HT1080 (cell line): ENCODE measurements around the gene FAF1. TPM values are rescaled to one million over a fixed set of nuclear protein-coding genes. Genes with fewer than 3 reads are reported as not detected.
"Not testable (repeated sequence)": the region's sequence is repeated elsewhere in the genome, so short reads cannot be mapped to it uniquely, and the experiment has no call there.

Source experiments
- DNase-seq: peaks from one replicate; pipeline ENCODE4 v3.0.0-alpha.2; 2015; ENCODE audit warnings: low read depth
- total RNA-seq: library from RNA; depleted of rRNA; stranded (reverse); fragments of >200 nt; shearing (Covaris generic); gene quantifications from 2 replicates; pipeline ENCODE4 v1.2.3, GENCODE V29; 2014

FAF1 gene
- total RNA-seq, 1 experiment from 2014 or later: 61.0 TPM

DNA sequence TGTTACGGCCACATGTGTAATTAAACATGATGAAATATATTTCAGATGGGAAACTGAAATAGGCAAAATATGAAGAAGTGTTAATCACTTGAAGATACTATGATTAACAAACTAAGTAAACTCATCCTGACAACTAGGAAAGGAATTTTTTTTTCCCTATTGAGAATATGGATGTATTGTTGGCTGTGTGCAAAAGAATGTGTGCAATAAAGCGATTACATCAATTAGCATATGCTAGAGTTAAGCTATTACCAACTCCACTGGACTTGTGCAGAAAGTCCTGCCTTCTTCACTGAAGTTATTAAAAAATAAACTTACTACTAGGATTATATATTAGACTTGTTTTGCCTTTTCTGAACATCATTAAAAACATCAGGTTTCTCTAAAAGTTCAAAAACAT lies 393.7 kb downstream of the FAF1 start:
- no peak for DNase-seq

DNA sequence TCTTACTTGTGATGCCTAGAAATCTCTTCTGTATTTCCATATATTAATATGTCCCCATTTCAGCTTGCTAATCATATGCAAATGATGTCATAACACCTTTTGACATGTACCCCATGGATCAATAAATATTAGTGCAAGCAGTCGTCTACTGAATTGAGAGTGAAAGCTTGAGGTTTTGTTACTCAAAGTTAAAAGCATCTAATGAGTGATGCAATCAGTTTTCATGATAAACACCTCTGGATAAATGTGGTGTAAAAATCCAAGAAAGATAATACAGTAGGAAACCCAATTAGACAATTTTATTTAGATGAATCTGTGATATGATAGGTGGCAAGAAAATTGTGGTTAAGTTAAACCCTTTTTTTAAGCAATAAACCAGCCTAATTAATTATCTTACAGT lies 395.6 kb downstream of the FAF1 start:
- no peak for DNase-seq

DNA sequence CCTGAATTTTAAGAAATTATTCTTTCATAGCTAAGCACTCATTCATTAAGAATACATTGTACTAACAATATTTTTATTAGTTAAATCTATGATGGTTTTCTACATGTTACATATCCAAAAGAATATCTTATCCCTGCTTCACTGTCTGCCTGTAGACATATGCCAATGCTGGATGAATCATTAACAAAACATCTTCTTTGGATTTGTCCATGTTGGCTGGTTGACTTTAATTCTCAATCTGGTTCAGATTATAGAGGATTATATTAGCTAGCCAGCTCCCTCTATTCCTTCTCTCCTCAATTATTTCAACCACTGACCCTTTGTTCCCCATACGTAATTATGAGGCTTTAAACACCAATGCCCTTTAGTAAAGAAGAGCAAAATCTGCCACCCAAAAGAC lies 398.0 kb downstream of the FAF1 start:
- no peak for DNase-seq

DNA sequence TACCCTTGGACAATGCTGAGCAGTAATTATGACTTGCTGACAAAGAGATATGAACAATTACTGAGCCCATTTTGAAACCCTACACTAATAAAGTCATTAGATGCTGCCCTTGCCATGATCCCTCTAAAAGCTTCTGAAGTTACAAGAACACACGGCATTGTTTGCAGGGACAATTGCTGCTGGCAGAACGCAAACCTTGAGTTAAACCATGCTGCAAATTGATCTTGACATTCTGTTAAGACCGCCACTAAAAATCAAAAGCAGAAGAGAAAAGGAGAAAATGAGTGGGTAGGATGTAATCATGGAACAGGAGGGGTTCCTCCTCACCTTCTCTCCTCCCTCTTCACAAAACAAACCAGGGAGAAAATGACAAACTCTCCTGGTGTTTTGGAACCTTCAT lies 400.6 kb downstream of the FAF1 start:
- no peak for DNase-seq

DNA sequence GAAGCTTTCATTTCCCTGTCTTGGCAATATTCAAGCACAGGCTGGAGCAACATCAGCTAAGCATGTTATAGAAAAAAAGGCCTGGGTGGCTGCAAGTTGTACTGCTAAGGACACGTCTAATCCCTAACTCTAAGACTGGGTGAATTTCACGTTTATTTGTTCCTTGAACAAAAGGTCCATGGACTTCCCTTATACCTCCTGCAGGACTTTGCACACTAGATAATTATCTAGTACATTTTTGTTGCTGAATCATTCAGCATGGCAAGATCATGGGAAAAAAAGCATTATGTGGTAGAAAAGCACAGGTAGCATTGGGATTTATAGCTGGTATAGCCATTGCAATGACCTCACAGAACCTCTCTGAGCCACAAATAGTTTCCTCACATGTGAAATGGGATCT lies 406.1 kb downstream of the FAF1 start:
- DNase-seq: no peak

DNA sequence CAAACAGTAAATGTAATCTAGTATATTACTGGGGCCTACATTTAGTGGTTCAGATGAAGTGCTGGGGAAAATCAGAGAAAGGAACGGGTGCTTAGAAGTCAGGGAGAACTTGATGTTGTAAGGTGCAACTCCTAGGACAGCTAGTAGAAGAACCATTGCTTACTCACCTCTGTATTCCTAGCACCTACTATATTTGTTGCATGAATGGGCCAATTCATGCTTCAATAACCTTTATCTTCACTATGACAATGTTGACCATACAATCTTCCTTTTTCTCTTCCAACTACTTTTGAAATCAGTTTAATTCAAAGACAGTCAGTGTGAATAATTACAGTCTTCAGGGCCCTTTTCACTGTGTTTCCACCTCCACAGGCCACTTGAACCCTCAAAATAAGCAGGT lies 411.8 kb downstream of the FAF1 start:
- DNase-seq: no peak

DNA sequence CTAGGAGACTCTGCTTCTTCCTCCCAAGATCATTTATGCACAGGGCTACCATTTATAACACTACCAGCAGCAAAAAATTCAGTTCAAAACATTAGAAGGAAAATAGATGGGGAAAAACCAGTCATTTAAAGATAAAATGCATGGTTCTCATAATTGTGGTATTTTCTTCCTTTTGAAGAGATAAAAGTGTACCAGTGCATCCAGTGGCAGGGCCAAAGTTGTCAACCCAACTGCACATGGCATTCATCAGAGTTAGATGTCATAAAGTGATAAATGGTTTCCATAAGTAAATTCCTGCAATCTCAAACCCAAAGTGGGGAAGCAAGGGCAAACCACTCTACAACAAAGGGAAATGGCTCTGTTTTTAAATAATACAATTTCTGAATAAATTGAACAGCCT lies 417.7 kb downstream of the FAF1 start:
- no peak for DNase-seq

DNA sequence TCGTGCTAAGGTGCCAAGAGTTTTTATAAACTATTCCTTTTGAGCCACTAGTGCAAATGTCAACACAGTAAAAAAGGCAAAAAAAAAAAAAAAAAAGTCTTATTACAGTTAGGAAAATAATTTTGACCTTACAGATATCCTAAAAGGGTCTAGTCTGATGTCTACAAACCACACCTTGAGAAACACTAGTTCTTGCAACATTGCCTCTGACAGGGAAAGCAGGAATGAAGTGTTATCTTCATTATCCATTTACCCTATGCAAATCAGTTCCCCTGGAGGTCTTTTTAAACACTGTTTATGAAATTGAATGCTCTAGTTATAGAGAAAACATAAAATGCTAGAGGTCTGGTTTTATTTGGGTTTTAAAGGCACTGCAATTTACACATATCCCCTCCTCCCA lies 421.6 kb downstream of the FAF1 start:
- DNase-seq: no peak

DNA sequence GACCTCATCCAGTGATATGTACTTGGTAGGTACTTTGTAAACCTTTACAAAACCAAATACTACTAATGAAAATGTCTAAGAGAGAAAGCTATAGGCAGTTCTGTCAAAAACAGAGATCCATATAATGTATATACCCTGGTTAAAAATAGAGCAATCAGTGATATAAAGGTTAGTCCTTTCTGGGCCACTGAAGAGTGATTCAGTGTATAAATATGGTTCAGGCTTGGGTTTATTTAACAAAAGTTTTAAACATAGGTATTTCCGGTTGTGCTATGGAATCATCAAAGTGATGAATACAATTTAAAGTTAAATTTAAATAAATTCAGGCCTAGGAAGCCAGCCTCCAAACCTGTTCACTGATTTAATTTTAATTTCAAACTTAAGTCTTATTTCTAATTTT lies 428.5 kb downstream of the FAF1 start:
- DNase-seq: peak; percentile 11

DNA sequence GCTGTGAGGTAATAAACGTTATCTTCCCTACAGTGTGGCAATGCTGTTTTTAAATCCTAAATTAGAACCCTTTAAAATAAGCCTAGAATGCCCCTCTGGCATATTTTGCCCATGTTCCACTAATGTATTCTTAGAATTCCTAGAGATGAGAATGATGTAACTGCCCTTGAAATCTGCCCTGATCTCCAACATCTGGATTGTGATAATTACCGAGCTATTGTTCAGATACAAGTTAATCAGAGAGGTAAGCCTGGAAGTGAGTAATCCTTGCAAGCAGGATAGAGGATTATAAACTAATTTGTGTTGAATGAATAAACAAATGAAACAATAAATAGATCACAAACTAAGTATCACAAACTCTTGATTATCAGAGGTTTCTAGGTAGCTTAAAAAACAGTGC lies 429.0 kb downstream of the FAF1 start:
- no peak for DNase-seq

DNA sequence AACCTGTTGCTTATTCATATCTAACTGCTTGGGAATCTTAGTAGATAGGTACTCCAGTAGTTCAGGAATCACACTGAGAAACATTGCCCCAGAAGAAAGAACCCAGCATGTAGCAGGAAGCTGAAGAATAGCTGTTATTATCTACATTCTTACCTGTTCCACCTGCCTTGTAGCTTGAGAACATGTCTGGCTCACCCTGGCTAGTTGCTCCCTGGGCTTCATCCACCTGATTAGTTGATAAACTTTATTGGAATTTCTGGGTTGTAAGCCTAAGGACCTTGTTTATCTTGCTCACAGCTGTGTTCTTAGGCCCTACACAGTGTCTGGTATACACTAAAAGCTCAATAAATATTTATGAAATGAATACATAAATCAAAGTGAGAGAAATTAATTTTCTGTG lies 430.6 kb downstream of the FAF1 start:
- no peak for DNase-seq

DNA sequence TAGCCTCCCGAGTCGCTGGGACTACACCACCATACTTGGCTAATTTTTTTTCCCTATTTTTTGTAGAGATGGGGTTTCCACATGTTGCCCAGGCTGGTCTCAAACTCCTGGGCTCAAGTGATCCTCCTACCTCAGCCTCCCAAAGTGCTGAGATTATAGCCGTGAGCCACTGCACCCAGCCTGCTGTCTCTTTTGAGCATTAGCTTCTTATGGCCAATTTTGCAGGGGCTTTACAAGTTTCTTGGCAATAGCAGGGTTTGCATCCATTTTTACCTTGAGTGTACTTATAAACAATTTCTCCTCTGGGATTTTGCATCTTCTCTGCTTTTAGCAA lies 432.1 kb downstream of the FAF1 start:
- DNase-seq: not testable (repeated sequence)

DNA sequence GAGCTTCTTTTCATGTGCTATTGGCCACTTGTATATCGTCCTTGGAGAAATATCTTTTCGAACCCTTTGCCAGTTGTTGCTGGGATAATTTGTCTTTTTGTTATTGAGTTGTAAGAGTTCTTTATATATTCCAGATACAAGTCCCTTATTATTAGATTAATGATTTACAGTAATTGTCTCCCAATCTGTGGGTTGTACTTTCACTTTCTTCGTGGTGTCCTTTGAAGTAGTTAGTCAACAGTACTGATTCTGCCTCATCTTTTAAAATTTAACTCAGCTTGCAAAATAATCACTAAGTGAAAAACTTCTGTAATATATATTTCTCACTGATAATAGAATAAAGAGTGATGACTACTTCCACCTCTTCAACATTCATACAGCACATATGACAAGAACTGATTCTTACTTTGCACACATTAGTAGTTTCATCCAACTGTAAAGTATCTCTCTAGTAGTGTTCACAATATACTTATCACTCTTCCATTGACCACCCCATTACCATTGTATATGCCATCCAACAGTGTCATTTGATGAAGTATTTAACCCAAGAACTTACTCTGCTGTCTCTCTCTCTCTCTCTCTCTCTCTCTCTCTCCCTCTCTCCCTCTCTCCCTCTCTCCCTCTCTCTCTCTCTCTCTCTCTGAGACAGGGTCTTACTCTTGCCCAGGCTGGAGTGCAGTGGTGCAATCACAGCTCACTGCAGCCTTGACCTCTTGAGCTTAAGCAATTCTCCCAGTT lies 432.6 kb downstream of the FAF1 start:
- DNase-seq: no peak

DNA sequence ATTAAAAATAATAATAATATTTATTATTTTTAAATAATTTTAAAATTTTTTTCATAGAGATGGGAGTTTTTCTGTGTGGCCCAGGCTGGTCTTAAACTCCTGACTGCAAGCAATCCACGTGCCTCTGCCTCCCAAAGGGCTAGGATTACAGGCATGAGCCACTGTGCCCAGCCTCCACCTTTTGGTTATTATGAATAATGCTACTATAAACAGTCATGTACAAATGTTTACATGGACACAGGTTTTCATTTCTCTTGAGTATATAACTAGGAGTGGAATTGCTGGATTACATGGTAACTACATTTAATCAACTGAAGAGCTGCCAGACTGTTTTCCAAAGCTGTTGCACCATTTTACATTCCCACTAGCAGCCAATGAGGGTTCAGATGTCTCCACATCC lies 433.6 kb downstream of the FAF1 start:
- DNase-seq: no peak

DNA sequence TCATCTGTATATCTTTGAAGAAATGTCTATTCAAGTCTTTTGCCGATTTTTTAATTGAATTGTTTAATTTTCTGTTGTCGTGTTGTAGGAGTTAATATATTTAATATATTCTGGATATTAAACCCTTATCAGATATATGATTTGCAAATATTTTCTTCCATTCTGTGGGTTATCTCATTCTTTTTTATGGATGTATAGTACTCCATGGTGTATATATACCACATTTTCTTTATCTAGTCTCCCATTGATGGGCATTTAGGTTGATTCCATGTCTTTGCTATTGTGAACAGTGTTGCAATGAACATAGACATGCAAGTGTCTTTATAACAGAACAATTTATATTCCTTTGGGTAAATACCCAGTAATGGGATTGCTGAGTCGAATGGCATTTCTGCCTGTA lies 436.5 kb downstream of the FAF1 start:
- no peak for DNase-seq

DNA sequence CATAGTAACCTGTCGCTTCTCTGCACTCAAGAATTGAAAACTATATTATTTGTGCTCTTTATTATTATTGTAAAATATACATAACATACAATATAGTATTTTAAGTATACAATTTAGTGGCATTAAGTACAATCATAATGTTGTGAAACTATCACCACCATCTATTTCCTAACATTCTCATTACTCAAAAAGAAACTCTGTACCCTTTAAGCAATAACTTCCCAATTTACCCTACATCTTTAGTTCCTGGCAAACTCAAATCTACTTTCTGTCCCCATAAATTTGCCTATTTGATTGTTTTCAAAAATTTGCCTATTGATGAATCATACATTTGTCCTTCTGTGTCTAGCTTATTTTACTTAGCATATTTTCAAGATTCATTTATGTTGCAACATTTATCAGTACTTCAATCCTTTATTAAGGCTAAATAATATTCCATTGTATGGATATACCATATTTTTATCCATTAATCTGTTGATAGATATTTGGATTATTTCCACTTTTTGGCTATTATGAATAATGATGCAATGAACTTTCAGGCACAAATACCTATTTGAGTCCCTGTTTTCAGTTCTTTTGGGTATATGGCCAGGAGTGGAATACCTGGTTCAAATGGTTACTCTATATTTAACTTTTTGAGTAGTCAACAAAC lies 437.2 kb downstream of the FAF1 start:
- no peak for DNase-seq

DNA sequence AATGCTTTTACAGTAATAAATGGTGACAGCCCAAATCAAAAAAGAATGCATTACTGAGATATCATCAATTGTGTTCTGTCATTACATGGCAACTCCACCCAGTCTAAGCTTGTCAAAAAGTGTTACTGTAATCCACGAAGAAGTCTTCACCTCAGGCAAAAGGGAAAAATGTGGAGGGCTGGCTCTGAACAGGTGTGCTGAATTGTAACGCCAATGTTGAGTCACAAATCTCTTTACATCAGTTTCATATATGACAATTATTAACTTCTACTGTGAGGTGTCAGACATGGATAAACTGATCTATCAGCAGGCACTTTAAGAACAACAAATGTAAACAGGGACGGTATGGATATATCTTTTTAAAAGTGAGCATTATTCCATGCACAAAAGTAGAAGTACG lies 438.4 kb downstream of the FAF1 start:
- no peak for DNase-seq

DNA sequence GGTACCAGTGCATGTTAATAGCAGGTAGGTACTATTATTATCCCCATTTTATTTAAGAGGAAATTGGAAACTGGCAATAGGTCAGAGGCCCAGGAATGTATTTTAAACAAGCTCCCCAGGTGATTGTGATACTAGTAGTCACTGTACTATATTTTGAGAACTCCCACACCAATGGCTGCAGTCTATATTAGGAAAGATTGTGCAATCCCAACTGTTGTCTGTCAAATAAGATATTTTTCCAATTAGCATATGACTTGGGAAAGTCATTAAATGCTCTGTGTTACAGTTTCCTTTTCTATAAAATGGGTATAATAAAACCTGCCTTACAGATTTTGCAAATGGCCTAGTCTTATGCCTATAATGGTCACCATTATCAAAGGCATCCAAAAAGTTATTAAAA lies 442.6 kb downstream of the FAF1 start:
- DNase-seq: no peak

DNA sequence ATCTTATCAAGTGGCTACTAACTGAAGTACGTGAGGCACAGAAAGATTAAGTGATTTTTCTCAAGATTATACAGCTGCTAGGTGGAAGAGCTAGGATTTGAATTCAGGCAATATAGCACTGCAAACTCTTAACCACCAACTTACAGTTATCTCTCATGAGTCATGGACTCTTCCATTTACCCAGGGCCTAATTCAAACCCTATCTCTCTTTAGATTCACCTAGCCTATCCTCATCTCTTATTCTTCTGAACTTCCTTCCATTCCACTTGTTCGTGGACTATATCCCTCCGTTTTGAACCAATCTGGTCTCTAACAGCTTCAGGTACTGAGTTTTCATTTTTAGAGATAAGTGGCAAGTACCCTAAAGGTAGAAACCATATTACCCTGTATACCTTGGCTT lies 444.0 kb downstream of the FAF1 start:
- no peak for DNase-seq

DNA sequence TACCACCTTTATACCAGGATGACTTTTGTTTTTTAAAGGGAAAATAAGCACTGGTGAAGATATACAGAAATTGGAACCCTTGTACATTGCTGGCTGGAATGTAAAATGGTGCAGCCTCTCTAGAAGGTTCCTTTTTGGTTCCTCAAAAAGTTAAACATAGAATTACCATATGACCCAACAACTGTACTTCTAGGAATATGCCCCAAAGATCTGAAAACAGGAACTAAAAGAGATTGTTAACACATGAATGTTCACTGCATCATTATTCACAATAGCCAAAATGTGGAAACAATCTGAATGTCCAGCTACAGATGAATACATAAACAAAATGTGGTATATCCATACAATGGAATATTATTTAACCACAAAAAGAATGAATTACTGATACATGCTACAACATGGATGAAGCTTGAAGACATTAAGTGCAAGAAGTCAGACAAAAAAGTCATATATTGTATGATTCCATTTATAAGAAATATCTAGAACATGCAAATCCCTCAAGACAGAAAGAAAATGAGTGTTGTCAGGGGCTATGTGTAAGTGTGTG lies 452.0 kb downstream of the FAF1 start:
- DNase-seq: no peak

DNA sequence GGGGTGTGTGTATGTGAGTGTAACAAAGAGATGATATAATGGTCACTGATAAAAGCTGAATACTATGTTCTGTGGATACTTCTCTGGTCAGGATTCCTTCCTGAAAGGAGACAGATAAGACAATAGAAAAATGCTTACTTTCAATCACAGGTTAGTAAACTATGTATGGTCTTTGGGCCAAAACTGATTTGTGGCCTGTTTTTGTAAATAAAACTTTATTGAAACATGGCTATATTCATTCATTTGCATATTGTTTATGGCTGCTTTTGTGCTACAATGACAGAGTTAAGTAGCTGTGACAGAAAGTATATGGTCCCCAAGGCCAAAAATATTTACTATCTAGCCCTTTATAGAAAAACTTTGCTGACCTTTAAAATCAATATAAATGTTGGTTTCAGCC lies 454.6 kb downstream of the FAF1 start:
- no peak for DNase-seq

DNA sequence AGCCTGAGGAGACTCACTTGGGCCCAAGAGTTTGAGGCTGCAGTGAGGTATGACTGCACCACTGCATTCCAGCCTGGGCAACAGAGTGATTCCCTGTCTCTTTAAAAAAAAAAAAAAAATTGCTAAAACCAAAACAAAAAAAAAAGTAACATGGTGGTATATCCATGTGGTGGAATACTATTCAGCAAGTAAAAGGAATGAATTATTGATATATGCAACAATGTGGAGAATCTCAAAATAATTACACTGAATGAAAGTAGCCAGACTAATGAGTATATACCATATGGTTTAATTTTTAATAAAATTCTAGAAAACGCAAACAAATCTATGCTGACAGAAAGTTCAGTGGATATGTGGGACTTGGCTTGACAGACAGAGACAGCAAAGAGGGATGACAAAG lies 456.6 kb downstream of the FAF1 start:
- DNase-seq: no peak

DNA sequence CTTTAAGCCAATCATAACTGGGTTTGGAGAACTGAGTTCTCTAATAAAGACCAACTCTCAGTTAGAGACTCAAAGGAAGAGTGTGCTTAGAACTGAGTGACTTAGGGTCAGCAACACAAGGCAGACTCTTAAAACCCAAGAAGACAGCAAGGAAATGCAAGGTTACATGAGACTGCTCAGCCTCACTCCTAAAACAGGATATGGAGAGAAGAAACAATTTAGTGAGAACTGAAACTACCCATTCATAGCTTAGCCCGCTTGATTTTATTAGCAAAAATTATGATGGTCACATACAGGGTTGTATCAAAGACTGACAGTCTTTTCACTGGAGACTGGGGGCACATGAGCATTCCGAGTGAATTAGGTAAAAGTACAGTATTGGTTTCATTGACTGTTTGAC lies 457.9 kb downstream of the FAF1 start:
- DNase-seq: no peak
